HFF-Myc (cell line): Measurements from ENCODE around the gene MPV17L2.

ENCODE experiments used
- DNase-seq: peaks from one replicate; pipeline ENCODE4 v3.0.0-alpha.2; 2011; ENCODE audit warnings: low read depth; ENCODE audit errors: extremely low read depth
- H3K4me3 ChIP-seq: replicated peaks from 2 replicates; pipeline ENCODE4 v1.5.1; 2011; ENCODE audit warnings: low read depth, mild to moderate bottlenecking, control low read depth, low read length
- TF ChIP-seq, protein P1 (sequence below): IDR thresholded peaks from 2 replicates; pipeline ENCODE4 v1.5.1; 2012; ENCODE audit warnings: mild to moderate bottlenecking, low read depth, low read length, control low read depth; ENCODE audit errors: missing control alignments

The MPV17L2 gene

DNA sequence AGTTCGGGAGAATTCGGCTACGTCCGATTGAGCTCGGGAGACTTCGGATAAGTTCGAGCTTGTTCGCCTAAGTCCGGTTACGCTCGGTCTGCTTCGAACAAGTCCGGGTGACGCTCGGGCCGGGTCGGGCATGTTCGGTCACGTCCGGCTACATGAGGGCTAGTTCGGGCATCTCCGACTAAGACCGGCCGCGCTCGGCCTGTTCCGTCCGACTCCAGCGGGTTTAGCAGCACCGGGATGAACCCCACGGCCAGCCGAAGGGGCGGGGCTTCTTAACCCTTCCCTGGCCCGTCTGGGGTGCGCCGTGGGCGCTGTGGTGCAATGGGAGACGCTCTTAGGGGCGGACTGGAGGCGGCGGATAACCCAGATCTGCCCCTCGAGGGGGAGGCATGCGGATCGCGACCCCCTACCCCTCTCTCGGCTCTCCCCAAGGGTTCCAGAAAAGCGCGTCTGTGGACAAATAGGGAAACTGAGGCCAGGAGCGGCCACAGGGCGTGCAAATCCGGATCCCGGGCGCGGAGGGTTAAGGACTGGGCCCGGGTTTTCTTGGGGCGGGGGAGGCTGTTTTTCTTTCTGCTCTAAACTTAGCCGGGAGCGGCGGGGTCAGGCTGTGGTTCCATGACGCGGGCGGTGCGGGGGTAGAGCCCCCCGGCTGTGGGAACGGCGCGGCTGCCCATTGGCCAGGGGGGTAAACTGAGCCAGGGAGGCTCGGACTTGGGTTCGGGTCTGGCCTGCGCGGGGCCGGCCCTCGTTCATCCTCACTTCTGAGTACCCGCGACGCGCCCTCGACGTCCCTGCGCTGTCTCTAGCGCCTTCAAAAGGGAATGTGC is 31.7 kb downstream of the MPV17L2 start:
- TF ChIP-seq, protein P1, sequence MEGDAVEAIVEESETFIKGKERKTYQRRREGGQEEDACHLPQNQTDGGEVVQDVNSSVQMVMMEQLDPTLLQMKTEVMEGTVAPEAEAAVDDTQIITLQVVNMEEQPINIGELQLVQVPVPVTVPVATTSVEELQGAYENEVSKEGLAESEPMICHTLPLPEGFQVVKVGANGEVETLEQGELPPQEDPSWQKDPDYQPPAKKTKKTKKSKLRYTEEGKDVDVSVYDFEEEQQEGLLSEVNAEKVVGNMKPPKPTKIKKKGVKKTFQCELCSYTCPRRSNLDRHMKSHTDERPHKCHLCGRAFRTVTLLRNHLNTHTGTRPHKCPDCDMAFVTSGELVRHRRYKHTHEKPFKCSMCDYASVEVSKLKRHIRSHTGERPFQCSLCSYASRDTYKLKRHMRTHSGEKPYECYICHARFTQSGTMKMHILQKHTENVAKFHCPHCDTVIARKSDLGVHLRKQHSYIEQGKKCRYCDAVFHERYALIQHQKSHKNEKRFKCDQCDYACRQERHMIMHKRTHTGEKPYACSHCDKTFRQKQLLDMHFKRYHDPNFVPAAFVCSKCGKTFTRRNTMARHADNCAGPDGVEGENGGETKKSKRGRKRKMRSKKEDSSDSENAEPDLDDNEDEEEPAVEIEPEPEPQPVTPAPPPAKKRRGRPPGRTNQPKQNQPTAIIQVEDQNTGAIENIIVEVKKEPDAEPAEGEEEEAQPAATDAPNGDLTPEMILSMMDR: no peak
- peak overlapping the region; percentile 27 for H3K4me3 ChIP-seq
- peak; percentile 97 for DNase-seq

DNA sequence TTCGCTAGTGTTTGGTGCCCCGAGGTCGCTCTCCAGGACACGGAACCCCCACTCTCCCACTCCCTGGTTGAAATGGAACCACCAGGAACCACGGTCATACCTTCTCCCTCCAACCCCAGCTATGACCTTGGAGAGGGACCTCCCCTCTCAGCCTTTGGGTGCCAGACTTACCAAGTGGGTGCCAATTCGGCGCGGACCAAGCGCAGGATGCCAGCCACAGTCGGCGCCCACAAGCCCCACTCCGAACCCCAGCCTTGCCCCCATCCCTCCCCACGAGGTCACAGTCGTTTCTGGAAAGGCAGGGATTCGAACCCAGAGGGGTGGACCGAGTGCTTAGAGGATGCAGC is 32.3 kb downstream of the MPV17L2 start:
- no peak for DNase-seq
- H3K4me3 ChIP-seq: no peak overlapping the region
- TF ChIP-seq, protein P1: no peak

DNA sequence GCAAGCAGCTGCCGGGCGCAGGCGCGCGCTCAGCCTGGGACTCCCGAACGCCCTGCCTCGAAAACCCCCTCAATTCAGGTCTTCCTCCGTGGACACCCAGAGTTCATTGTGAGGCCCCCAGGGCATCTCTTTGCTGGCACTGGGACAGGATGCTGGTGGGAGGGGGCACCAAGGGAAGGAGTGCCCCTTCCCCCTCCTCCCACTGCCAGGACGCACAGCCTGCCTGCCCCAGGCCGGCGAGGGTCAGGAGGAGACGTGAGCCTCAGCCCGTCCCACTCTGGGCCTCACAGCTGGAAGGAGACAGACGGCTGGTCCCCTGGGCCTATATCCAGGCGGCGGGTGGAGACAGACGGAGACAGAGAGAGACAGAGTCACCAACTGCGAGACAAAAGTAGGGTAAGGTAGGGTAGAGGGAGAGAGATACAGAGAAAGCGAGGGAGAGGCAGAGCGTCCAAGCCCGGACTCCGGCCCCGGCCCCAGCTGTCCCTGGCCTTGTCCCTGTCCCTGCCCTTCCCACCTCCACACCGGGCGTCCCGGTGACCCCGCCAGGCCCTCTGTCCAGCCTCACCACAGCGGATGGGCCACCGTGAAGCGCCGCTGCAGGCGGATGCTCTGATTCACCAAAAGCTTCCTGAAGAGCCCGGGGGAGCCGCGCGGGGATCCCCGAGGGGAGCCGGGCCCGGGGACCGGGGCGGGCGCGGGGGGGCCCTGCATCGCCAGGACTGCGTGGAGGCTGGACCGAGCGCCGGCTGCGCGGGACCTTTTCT is 32.9 kb downstream of the MPV17L2 start, which contains the start of gene PDE4C:
Gene PDE4C, minus strand, starts transcription at position 737 of the 767 bp plus-strand sequence. Its CDS starts 23 bp downstream, at position 714.
- TF ChIP-seq, protein P1: no peak
- DNase-seq: no peak
- H3K4me3 ChIP-seq: no peak within 1 kb of the TSS

DNA sequence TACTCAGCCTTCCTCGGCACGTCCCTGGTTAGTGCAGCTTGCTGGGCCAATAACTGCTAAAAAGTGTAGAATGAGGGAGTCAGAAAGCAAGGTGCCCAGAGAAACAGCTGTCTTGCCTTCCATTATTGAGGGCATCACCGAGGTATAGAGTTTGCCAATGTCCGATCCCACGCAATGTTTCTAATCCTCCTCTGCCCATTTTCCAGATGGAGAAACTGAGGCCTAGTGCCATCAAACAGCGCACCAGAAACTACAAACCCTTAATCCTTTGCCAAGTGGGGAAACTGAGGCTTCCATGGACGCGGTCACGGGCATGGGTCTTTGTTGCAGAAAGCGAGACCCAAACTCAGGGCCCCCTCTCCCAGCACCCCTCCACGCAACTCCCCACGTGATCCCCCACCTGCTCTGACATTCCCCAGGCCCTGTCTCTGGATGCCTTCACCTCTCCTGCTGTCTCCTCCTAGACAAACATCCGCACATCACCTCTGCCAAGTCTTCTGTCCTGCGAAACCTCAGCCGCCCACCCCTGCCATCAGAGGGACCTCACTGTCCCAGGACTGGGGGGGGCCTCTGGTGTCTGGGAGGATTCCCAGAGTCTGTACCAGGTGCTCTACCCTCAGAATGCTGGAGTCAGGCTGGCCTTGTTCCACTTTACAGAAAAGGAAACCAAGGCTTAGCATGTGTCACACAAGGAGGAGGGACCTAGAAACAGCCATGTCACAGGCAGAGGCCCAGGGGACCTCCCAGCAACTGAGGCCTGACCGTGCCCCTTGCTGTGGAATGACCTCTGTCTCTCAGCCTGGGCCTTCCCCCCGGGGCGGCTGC is 34.1 kb downstream of the MPV17L2 start:
- no peak overlapping the region for H3K4me3 ChIP-seq
- TF ChIP-seq, protein P1: no peak
- no peak for DNase-seq

DNA sequence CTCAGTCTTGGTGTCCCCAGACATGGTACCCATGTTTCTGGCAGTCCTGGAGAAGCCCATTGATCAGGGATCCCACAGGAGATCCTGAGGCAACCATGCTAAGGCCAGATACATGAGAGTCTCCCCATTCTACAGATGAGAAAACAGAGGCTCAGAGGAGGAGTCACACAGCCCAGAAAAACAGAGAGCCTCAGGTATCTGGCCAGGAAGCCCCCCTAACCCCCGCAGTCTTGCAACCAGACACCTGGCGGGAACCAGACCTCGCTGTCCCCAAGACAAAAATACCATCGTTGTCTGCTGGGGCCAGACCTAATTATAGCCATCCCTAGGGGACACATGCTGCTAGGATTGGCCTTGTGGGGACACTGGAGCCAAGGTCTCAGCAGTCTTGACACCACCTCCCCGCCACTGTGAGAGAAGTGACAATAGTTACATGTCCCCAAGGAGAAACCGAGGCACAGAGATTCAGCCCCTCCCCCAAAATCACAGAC is 34.8 kb downstream of the MPV17L2 start:
- H3K4me3 ChIP-seq: no peak overlapping the region
- TF ChIP-seq, protein P1: no peak
- DNase-seq: no peak

DNA sequence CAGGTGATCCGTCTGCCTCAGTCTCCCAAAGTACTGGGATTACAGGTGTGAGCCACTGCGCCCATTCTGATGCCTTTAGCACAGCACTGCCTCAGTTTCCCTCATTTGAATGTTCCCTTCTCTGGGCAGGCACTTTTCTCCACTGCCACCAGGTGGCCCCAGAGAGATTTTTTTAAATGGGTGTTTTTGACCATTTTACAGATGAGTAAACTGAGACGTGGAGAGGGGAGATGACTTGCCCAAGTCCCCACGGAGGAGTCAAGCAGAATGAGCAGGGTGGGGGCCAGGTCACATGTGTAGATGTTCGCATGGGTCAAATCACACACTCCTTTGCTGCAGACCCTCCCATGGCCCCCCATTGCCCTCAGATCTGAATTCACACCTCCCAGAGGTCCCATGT is 36.5 kb downstream of the MPV17L2 start:
- H3K4me3 ChIP-seq: no peak overlapping the region
- DNase-seq: no peak

More for the DNA sequence above, 36.5 kb downstream of the MPV17L2 start:
- TF ChIP-seq, protein P1: peak; percentile 58
